Measurements from ENCODE around the gene R3HDM4. TPM values are rescaled to one million over a fixed set of nuclear protein-coding genes. Genes with fewer than 3 reads are reported as not detected.

Gene R3HDM4
- total and polyA plus RNA-seq, 9 of the 15 experiments (the other 6 are each of a cell fraction or from before 2014, with no cell fraction given) = 3.2 to 154 (median 59.0) TPM

DNA sequence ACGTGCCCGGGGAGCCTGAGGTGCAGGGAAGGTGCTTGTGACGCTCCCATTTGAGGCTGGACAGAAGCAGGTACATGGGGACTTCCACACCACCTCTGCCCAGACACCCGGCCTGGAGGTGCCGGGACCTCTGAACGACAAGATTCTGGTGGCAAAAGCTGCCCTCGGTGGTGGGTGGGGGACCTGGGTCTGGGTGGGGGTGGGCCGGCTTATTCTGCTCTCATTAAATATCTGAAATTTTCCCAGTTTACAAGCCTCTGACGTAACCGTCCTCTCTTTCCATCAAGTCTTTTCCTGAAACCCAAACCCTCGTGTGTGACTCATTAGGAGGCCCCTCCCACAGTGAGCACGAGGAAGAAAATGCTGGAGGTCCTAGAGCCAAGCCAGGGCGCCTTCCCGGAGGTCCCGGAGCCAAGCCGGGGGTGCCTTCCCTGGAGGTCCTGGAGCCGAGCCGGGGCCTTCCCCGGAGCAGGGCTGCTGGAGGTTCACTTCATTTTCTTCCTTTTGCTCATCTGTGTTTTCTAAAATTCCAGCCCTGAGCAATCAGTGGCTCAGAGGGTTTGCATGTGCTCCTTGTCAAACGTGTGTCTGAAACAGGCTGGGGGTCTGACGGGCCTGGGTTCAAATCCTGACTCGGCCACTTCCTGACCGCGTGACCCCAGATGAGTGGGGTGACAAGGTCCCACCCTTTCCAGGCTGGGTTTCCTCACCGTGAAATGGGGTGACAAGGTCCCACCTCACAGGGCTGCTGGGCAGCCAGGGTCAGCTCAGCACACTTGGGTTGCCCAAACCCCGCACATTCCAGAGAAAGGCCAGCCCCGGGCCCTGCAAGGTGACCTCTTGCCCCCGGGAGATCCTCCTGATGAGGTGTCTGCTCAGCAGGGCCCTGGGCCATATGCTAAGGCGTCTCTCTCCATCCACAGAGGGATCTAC lies 43.5 kb downstream of the R3HDM4 start (continued):
- TF ChIP-seq, protein P1, sequence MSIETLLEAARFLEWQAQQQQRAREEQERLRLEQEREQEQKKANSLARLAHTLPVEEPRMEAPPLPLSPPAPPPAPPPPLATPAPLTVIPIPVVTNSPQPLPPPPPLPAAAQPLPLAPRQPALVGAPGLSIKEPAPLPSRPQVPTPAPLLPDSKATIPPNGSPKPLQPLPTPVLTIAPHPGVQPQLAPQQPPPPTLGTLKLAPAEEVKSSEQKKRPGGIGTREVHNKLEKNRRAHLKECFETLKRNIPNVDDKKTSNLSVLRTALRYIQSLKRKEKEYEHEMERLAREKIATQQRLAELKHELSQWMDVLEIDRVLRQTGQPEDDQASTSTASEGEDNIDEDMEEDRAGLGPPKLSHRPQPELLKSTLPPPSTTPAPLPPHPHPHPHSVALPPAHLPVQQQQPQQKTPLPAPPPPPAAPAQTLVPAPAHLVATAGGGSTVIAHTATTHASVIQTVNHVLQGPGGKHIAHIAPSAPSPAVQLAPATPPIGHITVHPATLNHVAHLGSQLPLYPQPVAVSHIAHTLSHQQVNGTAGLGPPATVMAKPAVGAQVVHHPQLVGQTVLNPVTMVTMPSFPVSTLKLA (conservative IDR thresholded peaks at IDR 0.05) = peak in 1 of 2 experiments; percentile 49; a peak in 1 of 4 replicates
- TF ChIP-seq SIN3B (IDR thresholded peaks at IDR 0.05; ENCODE audit: low read depth) (no peak), XRCC5 (IDR thresholded peaks at IDR 0.05; ENCODE audit: low read depth, low read length) (0 out of 2 replicates have a peak, but pooled peaks have one; percentile 39), TRIM24 (IDR thresholded peaks at IDR 0.05) (no peak), NRF1 (conservative IDR thresholded peaks at IDR 0.05 in 1 of 2, IDR thresholded peaks at IDR 0.05 in 1 of 2) (no peak), PRPF4 (IDR thresholded peaks at IDR 0.05; ENCODE audit: insufficient read depth, low read depth, low read length, poor library complexity, severe bottlenecking) (no peak), MTF1 (CRISPR knock-in tag; IDR thresholded peaks at IDR 0.05; ENCODE audit: borderline replicate concordance) (no peak), ZFX (CRISPR knock-in tag; IDR thresholded peaks at IDR 0.05) (peak; percentile 11; the same call in 1 of the 2 replicates), ZNF561 (CRISPR knock-in tag; conservative IDR thresholded peaks at IDR 0.05) (no peak), HIVEP1 (CRISPR knock-in tag; IDR thresholded peaks at IDR 0.05) (no peak), TCFL5 (CRISPR knock-in tag; conservative IDR thresholded peaks at IDR 0.05) (no peak), MAZ (CRISPR knock-in tag; conservative IDR thresholded peaks at IDR 0.05 in 1 of 2, IDR thresholded peaks at IDR 0.05 in 1 of 2) (no peak), ZKSCAN1 (IDR thresholded peaks at IDR 0.05; ENCODE audit: low read depth, low read length) (no peak), TRIM28 (IDR thresholded peaks at IDR 0.05) (no peak), RFX5 (IDR thresholded peaks at IDR 0.05; ENCODE audit: low read depth, low read length) (no peak), ZNF57 (CRISPR knock-in tag; IDR thresholded peaks at IDR 0.05) (no peak), SAP30 (IDR thresholded peaks at IDR 0.05; ENCODE audit: borderline replicate concordance, insufficient read depth, low read depth, low read length, poor library complexity, severe bottlenecking) (no peak), CEBPB (tag; IDR thresholded peaks at IDR 0.05) (no peak), POLR2A (conservative IDR thresholded peaks at IDR 0.05) (peak; percentile 68; the same call in 1 of the 2 replicates), FOSL1 (tag; conservative IDR thresholded peaks at IDR 0.05) (peak; percentile 73), POLR2B (IDR thresholded peaks at IDR 0.05; ENCODE audit: low read depth, partially characterized antibody) (no peak), L3MBTL2 (IDR thresholded peaks at IDR 0.05) (0 out of 2 replicates have a peak, but pooled peaks have one; percentile 33)
- TF ChIP-seq, protein P2, sequence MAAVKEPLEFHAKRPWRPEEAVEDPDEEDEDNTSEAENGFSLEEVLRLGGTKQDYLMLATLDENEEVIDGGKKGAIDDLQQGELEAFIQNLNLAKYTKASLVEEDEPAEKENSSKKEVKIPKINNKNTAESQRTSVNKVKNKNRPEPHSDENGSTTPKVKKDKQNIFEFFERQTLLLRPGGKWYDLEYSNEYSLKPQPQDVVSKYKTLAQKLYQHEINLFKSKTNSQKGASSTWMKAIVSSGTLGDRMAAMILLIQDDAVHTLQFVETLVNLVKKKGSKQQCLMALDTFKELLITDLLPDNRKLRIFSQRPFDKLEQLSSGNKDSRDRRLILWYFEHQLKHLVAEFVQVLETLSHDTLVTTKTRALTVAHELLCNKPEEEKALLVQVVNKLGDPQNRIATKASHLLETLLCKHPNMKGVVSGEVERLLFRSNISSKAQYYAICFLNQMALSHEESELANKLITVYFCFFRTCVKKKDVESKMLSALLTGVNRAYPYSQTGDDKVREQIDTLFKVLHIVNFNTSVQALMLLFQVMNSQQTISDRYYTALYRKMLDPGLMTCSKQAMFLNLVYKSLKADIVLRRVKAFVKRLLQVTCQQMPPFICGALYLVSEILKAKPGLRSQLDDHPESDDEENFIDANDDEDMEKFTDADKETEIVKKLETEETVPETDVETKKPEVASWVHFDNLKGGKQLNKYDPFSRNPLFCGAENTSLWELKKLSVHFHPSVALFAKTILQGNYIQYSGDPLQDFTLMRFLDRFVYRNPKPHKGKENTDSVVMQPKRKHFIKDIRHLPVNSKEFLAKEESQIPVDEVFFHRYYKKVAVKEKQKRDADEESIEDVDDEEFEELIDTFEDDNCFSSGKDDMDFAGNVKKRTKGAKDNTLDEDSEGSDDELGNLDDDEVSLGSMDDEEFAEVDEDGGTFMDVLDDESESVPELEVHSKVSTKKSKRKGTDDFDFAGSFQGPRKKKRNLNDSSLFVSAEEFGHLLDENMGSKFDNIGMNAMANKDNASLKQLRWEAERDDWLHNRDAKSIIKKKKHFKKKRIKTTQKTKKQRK (IDR thresholded peaks at IDR 0.05; ENCODE audit: borderline replicate concordance, low read depth, low read length) = no peak

Measured in K562 (cell line).